Liver (tissue), 9 donors: ENCODE results near the gene PARD3. TPM values are rescaled to one million over a fixed set of nuclear protein-coding genes. Genes with fewer than 3 reads are reported as not detected.

ENCODE experiments used
- DNase-seq: peaks from one replicate; pipeline ENCODE4 v3.0.0-alpha.2; 2017; ENCODE audit warnings: low spot score
- H3K27ac ChIP-seq, 2 donors: one replicate each; pipeline ENCODE4 v1.7.0; 2013; ENCODE audit warnings: inconsistent platforms in 2 of 2, low read length in 2 of 2, control low read depth in 1 of 2, low read depth in 1 of 2, mild to moderate bottlenecking in 1 of 2
- H3K27me3 ChIP-seq, 4 donors: one replicate each; pipeline versions ENCODE4 v1.6.1 to v1.7.0; 2013; ENCODE audit warnings: low read length in 3 of 4, inconsistent platforms in 1 of 4, mild to moderate bottlenecking in 1 of 4, moderate library complexity in 1 of 4; ENCODE audit not compliant: control insufficient read depth in 4 of 4, insufficient read depth in 4 of 4
- H3K36me3 ChIP-seq, 4 donors: one replicate each; pipeline versions ENCODE4 v1.6.1 to v1.7.0; 2013; ENCODE audit warnings: low read length in 3 of 4, mild to moderate bottlenecking in 3 of 4, low read depth in 1 of 4, moderate library complexity in 1 of 4; ENCODE audit not compliant: control insufficient read depth in 4 of 4, insufficient read depth in 3 of 4
- H3K4me1 ChIP-seq, 4 donors: one replicate each; pipeline versions ENCODE4 v1.6.1 to v1.7.0; 2013; ENCODE audit warnings: low read length in 3 of 4, mild to moderate bottlenecking in 3 of 4, moderate library complexity in 1 of 4; ENCODE audit not compliant: control insufficient read depth in 4 of 4, insufficient read depth in 4 of 4
- H3K4me3 ChIP-seq, 3 donors: one replicate each; pipeline versions ENCODE4 v1.6.1 to v1.7.0; 2013; ENCODE audit warnings: low read length in 3 of 3, control low read depth in 1 of 3, low read depth in 1 of 3, mild to moderate bottlenecking in 1 of 3
- H3K9ac ChIP-seq, 2 donors: one replicate each; pipeline ENCODE4 v1.7.0; 2013; ENCODE audit warnings: low read length in 2 of 2, mild to moderate bottlenecking in 2 of 2, moderate library complexity in 2 of 2, control low read depth in 1 of 2, low read depth in 1 of 2
- H3K9me3 ChIP-seq, 4 donors: one replicate each; pipeline versions ENCODE4 v1.6.1 to v1.7.0; 2013; ENCODE audit warnings: low read length in 3 of 4; ENCODE audit not compliant: control insufficient read depth in 4 of 4
- FOXA1 ChIP-seq: IDR thresholded peaks from 2 replicates; pipeline ENCODE4 v1.6.1; 2016; ENCODE audit warnings: antibody characterized with exemption
- FOXA2 ChIP-seq: IDR thresholded peaks from 2 replicates; pipeline ENCODE4 v1.6.1; 2016; ENCODE audit warnings: antibody characterized with exemption
- HNF4A ChIP-seq, 2 donors: conservative IDR thresholded peaks; 2 replicates each; pipeline ENCODE4 v1.6.1; 2016; ENCODE audit warnings: antibody characterized with exemption in 2 of 2, mild to moderate bottlenecking in 2 of 2
- JUND ChIP-seq, 2 donors: IDR thresholded peaks; 2 replicates each; pipeline ENCODE4 v1.6.1; 2016; ENCODE audit warnings: antibody characterized with exemption in 2 of 2
- RAD21 ChIP-seq, 2 donors: IDR thresholded peaks; 2 replicates each; pipeline ENCODE4 v1.6.1; 2016; ENCODE audit warnings: antibody characterized with exemption in 2 of 2, mild to moderate bottlenecking in 2 of 2
- SP1 ChIP-seq: IDR thresholded peaks from 2 replicates; pipeline ENCODE4 v1.6.1; 2018; ENCODE audit warnings: antibody characterized with exemption, mild to moderate bottlenecking
- TAF1 ChIP-seq: conservative IDR thresholded peaks from 2 replicates; pipeline ENCODE4 v1.6.1; 2016; ENCODE audit warnings: antibody characterized with exemption, mild to moderate bottlenecking
- YY1 ChIP-seq: IDR thresholded peaks from 2 replicates; pipeline ENCODE4 v1.6.1; 2016; ENCODE audit warnings: antibody characterized with exemption, mild to moderate bottlenecking
- WGBS: extraction: QIAGEN DNeasy Blood & Tissue Kit; methylation state at CpG from one replicate; pipeline ENCODE4 v1.1.7; 2013; 5-methylcytosine and 5-hydroxymethylcytosine counted together
- polyA plus RNA-seq, 2 donors: library from polyadenylated mRNA; stranded (reverse) in 1 of 2; unstranded in 1 of 2; fragments of 200-250 nt in 1 of 2; fragments of >200 nt in 1 of 2; fragmentation: Nextera tagmentation in 1 of 2; extraction: Ambion mirVana in 1 of 2; gene quantifications; one replicate each; pipeline versions ENCODE4 v1.2.1 to v1.2.3, GENCODE V29; 2013 to 2015
- total RNA-seq, 2 donors: library from RNA; depleted of rRNA; stranded (reverse); fragments of >200 nt; gene quantifications; one replicate each; pipeline ENCODE4 v1.2.3, GENCODE V29; 2014
- TF ChIP-seq, protein P1 (sequence below): IDR thresholded peaks from 2 replicates; pipeline ENCODE4 v1.6.1; 2016; ENCODE audit warnings: antibody characterized with exemption, mild to moderate bottlenecking
- TF ChIP-seq, protein P2 (sequence below): IDR thresholded peaks from 2 replicates; pipeline ENCODE4 v1.6.1; 2016; ENCODE audit warnings: antibody characterized with exemption
- TF ChIP-seq, protein P3 (sequence below): IDR thresholded peaks from 2 replicates; pipeline ENCODE4 v1.6.1; 2016; ENCODE audit warnings: antibody characterized with exemption
- TF ChIP-seq, protein P4 (sequence below): IDR thresholded peaks from 2 replicates; pipeline ENCODE4 v1.6.1; 2016; ENCODE audit warnings: antibody characterized with exemption
- donor health status: healthy.
- donor health status: healthy.
- donor health status: healthy.
- donor health status: healthy.
- donor health status: healthy.

Gene PARD3
- total and polyA plus RNA-seq, 4 donors: 12.3 to 43.8 (median 13.5) TPM

DNA sequence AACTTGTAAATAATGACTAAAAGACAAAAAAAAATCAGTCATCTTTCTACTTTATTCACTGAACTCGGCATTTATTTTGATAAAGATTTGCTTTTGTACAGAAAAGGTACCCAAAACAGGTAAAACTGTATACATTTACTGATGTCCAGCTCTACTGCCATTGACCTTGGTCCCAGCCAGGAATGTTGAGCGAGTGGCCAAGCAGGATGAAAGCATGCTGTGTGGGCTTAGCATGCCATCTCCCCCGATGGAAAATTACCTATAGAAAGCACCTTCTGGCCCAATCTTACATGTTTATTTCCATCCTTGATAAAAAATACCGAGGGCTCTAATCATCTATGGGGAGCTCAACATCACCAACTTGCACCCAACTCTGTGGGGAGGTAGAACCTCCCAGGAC, 6.8 kb downstream of the PARD3 start:
- TF ChIP-seq JUND (IDR thresholded peaks at IDR 0.05) (no peak), FOXA1 (no peak), SP1 (no peak)
- TF ChIP-seq, protein P1, sequence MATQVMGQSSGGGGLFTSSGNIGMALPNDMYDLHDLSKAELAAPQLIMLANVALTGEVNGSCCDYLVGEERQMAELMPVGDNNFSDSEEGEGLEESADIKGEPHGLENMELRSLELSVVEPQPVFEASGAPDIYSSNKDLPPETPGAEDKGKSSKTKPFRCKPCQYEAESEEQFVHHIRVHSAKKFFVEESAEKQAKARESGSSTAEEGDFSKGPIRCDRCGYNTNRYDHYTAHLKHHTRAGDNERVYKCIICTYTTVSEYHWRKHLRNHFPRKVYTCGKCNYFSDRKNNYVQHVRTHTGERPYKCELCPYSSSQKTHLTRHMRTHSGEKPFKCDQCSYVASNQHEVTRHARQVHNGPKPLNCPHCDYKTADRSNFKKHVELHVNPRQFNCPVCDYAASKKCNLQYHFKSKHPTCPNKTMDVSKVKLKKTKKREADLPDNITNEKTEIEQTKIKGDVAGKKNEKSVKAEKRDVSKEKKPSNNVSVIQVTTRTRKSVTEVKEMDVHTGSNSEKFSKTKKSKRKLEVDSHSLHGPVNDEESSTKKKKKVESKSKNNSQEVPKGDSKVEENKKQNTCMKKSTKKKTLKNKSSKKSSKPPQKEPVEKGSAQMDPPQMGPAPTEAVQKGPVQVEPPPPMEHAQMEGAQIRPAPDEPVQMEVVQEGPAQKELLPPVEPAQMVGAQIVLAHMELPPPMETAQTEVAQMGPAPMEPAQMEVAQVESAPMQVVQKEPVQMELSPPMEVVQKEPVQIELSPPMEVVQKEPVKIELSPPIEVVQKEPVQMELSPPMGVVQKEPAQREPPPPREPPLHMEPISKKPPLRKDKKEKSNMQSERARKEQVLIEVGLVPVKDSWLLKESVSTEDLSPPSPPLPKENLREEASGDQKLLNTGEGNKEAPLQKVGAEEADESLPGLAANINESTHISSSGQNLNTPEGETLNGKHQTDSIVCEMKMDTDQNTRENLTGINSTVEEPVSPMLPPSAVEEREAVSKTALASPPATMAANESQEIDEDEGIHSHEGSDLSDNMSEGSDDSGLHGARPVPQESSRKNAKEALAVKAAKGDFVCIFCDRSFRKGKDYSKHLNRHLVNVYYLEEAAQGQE: no peak
- Histone ChIP-seq H3K4me1 (peaks cover 4 to 16% (median 10%) of the 10 kb centered on the region in 4 donors), H3K27ac (no peak overlapping the region), H3K9ac (no peak overlapping the region), H3K27me3 (no peaks in the 10 kb centered on the region), H3K4me3 (no peak overlapping the region), H3K9me3 (no peaks in the 10 kb centered on the region), H3K36me3 (no peaks in the 10 kb centered on the region)
- DNase-seq: no peak
- WGBS: 85% methylated on average over 4 of the region's 4 CpGs

DNA sequence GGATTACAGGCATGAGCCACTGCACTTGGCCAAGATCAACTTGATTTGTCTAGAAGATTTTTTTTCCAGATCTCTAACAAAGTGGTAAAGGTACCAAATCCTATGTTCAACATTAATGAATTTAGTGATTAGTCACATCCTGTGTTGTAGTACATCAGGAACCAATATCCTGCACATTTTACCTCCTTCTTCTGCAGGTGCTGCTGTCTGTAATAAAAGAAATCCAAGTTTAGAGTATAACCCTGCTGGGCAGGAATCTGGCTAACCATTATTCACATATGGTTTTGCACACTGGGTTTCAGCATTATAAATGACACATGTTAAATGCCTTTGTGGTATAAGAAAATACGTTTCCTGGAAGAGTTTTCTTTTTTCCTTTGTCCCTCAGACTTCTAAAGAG, 10.8 kb downstream of the PARD3 start:
- no peaks in the 10 kb centered on the region for H3K9me3 ChIP-seq
- H3K27ac ChIP-seq: no peak overlapping the region
- TF ChIP-seq RAD21 (IDR thresholded peaks at IDR 0.05) (no peak), FOXA2 (no peak), HNF4A (conservative IDR thresholded peaks at IDR 0.05) (no peak), YY1 (no peak), TAF1 (no peak)
- TF ChIP-seq, protein P2, sequence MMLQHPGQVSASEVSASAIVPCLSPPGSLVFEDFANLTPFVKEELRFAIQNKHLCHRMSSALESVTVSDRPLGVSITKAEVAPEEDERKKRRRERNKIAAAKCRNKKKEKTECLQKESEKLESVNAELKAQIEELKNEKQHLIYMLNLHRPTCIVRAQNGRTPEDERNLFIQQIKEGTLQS: no peak
- TF ChIP-seq, protein P3, sequence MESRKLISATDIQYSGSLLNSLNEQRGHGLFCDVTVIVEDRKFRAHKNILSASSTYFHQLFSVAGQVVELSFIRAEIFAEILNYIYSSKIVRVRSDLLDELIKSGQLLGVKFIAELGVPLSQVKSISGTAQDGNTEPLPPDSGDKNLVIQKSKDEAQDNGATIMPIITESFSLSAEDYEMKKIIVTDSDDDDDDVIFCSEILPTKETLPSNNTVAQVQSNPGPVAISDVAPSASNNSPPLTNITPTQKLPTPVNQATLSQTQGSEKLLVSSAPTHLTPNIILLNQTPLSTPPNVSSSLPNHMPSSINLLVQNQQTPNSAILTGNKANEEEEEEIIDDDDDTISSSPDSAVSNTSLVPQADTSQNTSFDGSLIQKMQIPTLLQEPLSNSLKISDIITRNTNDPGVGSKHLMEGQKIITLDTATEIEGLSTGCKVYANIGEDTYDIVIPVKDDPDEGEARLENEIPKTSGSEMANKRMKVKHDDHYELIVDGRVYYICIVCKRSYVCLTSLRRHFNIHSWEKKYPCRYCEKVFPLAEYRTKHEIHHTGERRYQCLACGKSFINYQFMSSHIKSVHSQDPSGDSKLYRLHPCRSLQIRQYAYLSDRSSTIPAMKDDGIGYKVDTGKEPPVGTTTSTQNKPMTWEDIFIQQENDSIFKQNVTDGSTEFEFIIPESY: no peak
- TF ChIP-seq, protein P1: no peak
- TF ChIP-seq, protein P4, sequence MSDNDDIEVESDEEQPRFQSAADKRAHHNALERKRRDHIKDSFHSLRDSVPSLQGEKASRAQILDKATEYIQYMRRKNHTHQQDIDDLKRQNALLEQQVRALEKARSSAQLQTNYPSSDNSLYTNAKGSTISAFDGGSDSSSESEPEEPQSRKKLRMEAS: no peak
- peaks cover 0 to 22% (median 12%) of the 10 kb centered on the region in 4 donors for H3K4me1 ChIP-seq
- no peaks in the 10 kb centered on the region for H3K27me3 ChIP-seq
- H3K36me3 ChIP-seq: peaks cover 0 to 2% (median 0%) of the 10 kb centered on the region in 4 donors
- no peak for DNase-seq
- H3K4me3 ChIP-seq: no peak overlapping the region
- 80% methylated on average over 1 of the region's 1 CpG for WGBS
- no peak overlapping the region for H3K9ac ChIP-seq
